A673 (cell line): ENCODE measurements around the gene FSTL4.

Source experiments
- EZH2 ChIP-seq: fragments of 200-600 bp; sonication (generic); IDR thresholded peaks from 2 replicates; pipeline ENCODE4 v1.6.1; 2017; ENCODE audit warnings: borderline replicate concordance, low read depth, mild to moderate bottlenecking, mixed read lengths, antibody characterized with exemption, low read length; ENCODE audit not compliant: poor library complexity, severe bottlenecking
- TF ChIP-seq, protein P1 (sequence below): fragments of 300-800, 200-600 bp; sonication (generic); conservative IDR thresholded peaks from 2 replicates; pipeline ENCODE4 v1.5.1; 2017; ENCODE audit warnings: low read depth, mild to moderate bottlenecking, antibody characterized with exemption, low read length, moderate library complexity, mixed read lengths

- TF ChIP-seq, protein P1, sequence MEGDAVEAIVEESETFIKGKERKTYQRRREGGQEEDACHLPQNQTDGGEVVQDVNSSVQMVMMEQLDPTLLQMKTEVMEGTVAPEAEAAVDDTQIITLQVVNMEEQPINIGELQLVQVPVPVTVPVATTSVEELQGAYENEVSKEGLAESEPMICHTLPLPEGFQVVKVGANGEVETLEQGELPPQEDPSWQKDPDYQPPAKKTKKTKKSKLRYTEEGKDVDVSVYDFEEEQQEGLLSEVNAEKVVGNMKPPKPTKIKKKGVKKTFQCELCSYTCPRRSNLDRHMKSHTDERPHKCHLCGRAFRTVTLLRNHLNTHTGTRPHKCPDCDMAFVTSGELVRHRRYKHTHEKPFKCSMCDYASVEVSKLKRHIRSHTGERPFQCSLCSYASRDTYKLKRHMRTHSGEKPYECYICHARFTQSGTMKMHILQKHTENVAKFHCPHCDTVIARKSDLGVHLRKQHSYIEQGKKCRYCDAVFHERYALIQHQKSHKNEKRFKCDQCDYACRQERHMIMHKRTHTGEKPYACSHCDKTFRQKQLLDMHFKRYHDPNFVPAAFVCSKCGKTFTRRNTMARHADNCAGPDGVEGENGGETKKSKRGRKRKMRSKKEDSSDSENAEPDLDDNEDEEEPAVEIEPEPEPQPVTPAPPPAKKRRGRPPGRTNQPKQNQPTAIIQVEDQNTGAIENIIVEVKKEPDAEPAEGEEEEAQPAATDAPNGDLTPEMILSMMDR, result no peak
- no peak for TF ChIP-seq EZH2
Measured at GRCh38 chr5:133556551-133556950, 55.8 kb downstream of the FSTL4 start.
